GM19043 (cell line): ENCODE data around the gene PRX.
A peak's percentile ranks its signal among the peaks of the same experiment; 100 is the strongest.

ENCODE experiments used
- ATAC-seq: cut with Tn5 transposase; IDR thresholded peaks from one replicate; pipeline ENCODE4 v1.9.1; 2021; ENCODE audit warnings: low read depth; ENCODE audit not compliant: unreplicated experiment

PRX gene

GRCh38 chr19:40369797-40370196 lies 43.4 kb downstream of the PRX start:
- ATAC-seq: no peak

DNA sequence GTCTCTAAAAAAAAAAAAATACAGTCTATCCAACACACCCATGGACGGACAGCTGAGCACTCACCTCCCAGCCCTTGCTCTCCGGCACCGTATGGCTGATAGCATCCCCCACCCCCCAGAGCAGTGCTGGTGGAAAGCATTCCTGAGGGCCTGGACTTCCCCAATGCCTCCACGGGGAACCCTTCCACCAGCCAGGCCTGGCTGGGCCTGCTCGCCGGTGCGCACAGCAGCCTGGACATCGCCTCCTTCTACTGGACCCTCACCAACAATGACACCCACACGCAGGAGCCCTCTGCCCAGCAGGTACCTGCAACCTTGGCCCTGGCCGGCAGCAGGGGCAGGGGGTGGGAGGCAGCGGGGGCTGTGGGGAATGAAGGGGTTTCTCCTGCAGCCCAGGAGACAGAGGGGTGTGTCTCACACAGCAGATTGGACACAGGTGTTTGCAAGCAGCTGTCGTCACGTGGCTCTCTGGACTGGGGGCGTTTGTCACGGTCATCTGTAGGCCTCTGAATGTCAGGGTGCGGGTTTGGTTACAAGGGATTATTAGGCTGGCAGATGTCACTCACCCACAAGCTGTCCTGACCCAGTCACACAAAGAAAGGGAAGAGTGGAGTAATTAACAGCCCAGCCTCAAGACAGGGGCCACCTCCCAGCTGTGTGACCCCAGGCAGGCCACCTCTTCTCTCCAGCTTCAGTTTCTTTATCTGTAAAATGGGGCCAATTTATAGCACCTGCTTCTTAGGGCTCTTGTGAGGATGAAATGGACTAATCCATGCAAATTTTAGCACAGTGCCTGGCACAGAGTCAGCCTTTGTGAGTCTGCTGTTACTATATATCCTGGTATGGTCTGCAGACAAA lies 45.4 kb downstream of the PRX start:
- no peak for ATAC-seq

- ATAC-seq: no peak
Observed at GRCh38 chr19:40366697-40367561, 46.2 kb downstream of the PRX start.

DNA sequence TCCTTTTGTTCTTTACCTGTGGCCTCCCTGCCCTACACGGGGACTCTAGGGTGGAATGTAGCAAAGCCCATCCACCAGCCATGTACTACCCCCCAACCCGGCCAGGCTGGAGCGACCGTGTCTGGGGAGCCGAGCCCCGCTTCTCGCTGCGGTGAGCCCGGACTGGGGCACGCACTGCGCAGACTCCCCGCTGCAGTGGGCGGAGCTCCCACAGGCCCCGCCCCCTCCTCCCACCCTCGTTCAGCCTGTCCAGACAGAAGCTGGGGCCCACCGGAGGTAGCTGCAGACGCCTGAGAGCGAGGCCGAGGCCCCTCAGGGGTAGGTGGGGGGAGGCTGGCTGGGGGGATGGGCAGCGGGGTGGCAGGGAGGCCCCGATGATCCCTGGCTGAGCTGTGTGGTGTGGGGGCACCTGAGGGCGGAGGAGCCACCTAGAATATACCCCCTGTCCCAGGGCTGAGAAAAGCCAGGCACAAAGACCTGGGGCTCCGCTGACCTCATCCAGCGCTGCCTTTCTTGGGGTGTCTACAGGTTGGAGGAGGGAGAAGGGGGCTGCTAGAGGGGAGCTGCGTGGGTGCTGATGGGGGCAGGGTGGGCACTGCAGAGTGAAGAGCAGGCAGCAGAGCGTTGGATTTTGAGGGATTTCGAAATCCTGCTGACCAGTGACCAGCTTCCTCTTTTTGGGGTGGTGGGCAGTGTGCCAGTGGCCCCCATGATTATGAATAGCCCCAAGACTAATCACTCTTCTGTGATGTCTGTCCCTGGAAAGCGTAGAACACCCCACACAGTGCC lies 47.4 kb downstream of the PRX start:
- no peak for ATAC-seq

DNA sequence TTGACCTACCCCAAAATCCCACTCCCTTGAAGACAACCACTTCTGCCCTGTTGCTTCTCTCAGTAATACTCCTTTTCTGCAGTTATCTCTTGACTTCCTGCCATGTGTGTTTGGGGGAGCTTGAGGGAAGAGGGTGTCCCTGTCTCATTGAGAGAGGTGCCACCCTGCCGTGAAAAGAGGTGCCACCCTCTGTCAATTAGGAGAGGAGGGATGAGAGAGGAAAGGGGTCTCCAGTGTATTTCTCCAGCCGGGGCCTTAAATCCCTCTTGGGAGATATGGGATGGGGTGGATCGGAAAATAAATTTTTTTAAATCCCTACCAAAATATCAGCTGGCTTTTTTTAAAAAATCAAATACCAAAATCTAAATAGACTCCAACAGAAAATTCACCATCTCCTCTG lies 48.2 kb downstream of the PRX start:
- ATAC-seq: no peak

DNA sequence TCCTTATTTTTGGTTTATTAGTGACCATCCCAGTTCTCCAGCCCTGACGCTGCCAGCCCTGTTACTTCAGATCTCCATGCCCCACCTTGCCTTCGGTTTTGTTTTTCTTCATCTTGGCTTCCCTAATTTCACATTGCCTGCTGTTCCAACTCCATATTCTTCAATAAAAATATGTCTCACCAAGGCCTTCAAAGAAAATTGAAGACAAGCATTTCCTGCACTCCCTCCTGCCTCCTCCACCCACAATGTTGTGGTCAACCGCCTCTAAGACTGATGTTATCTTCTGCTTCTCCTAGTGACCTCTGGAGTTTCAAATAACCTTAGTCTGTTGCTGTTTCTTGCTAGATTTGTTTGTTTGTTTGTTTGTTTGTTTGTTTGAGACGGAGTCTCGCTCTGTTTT lies 50.1 kb downstream of the PRX start:
- ATAC-seq: no peak

GRCh38 chr19:40362160-40362559 lies 51.0 kb downstream of the PRX start:
- ATAC-seq: no peak

DNA sequence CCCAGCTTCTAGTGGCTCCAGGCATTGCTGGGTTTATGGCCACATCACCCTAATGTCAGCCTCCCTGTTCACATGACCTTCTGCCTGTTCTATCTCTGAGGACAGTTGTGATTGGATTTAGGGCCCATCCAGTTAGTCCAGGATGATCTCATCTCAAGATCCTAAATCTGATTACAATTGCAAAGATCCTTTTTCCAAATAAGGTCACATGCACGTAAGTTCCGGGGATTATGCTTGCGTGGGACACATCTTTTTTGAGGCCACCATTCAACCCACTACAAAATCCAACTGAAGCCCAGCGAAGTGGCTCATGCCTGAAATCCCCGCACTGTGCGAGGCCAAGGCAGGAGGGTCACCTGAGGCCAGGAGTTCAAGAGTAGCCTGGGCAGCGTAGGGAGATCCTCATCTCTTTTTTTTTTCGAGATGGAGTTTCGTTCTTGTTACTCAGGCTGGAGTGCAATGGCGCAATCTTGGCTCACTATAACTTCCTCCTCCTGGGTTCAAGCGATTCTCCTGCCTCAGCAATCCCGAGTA lies 52.4 kb downstream of the PRX start:
- ATAC-seq: no peak

- ATAC-seq: no peak
Observed at GRCh38 chr19:40360020-40360707, 53.0 kb downstream of the PRX start.

- ATAC-seq: no peak
Observed at GRCh38 chr19:40358773-40359172, 54.4 kb downstream of the PRX start.

DNA sequence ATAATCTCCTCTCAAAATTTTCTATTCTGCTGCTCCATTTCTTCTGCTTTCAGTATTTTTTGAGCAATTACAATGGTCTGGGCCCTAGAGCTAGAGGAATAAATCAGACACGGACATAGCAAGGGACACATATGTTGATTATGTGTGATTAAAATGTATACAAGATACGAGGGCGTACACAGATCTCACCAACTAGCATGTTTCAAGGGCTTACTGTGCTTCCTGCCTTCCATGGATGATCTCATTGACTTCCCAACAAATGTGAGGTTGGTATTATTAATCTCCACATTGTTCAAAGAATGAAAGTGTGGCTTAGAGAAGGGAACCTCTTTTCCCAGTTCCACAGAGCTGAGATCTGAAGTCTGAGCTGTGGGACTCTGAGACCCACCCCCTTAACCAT lies 55.5 kb downstream of the PRX start:
- ATAC-seq: no peak

GRCh38 chr19:40356681-40357595 lies 56.2 kb downstream of the PRX start:
- ATAC-seq: no peak

DNA sequence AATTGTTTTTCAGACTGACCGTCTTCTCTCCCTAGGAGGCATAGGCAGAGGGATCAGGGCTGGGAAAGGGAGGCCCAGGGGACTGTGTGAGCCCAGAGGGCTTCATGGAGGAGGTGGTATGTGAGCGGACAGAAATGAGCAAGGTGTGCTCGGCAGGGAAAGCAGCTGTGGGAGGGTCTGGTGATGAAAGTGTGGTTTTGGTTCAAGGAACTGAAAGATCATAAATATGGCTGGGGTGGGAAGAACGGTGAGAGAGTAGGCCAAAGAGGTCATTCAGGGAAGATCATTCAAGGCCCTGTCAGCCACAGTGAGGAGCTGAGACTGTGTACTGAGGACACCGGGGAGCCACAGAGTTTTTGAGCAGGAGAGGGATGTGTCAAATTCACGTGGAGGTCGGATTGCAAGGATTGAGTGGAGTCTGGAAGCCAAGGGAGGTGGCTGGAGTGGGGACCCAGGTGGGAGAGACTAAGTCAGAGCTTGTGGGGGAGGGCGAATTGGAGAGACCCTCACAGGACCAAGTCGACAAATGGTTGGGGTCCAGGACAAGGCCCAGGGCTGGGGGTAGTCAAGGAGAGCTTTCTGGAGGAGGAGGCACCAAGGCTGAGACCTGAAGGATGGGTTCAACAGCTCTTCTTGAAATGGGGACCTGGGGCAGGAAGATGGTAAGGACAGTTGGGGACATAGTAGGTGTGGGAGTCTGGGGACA lies 57.0 kb downstream of the PRX start:
- no peak for ATAC-seq

GRCh38 chr19:40348961-40349507 lies 64.1 kb downstream of the PRX start:
- ATAC-seq: no peak

DNA sequence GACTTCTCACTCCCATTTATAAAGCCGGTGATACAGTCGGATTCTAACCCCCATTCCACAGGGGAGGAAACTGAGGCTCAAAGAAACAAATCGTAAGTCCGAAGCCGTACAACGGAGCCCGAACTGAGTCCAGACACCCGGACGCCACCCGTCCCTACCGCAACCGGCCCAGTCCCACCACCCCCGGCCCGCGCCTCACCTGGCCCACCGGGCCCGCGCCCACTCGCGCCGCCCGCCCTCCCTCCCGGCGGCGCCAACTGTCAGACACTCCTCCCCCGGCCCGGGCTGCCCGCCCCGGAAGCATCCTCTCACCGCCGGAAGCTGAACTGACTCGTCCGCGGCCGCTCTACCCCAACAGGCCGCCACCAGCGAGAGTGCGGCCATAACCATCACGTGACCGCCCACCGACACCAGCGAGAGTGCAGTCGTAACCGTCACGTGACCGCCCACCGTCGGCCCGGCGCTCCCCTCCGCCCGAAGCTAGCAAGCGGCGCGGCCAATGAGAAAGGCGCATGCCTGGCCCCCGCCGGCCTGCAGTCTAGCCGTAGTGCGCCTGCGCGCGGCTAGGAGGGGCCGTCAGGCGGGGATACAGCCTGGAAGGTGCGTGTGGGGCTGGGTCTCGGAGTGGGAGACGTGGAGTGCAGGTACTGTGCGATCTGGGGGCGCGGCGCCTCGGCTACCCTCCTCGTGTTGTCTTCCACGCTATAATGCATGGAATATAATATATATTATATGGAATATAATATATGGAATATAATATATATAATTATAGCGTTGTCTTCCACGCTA lies 64.9 kb downstream of the PRX start, which contains the start of the genes C19orf47 and PLD3:
Gene C19orf47, minus strand, starts transcription at position 273 of the 789 bp plus-strand sequence. CDS start 6,540 bp downstream, outside the sequence.
Gene PLD3, plus strand, starts transcription at position 571 of the 789 bp plus-strand sequence. CDS start 17,789 bp downstream, outside the sequence.
- peak; percentile 91 for ATAC-seq

DNA sequence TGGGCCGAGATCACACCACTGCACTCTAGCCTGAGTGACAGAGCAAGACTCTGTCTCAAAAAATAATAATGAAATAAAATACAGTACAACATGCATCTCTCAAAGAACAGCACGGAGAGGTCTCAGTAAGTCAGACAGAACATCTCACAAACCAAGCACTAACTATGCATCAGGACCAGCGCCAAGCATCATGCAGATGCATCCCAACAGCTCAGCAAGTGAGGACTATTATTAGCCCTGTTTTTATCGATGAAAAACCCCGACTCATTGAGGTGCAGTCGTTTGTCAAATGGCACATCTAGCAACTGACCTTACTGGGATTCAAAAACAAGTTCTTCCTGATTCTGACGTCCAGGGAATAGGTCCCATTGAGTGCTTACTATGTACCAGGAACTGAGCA lies 68.8 kb downstream of the PRX start:
- no peak for ATAC-seq
